Ectodermal cell (in vitro differentiated cells): ENCODE data around the gene SMIM12.

Source experiments
- H3K27ac ChIP-seq: 2 replicates; pipeline ENCODE4 v1.7.0; 2013; ENCODE audit warnings: mild to moderate bottlenecking, low read depth, low read length; ENCODE audit not compliant: insufficient read depth, poor library complexity, severe bottlenecking
- H3K27me3 ChIP-seq: 2 replicates; pipeline ENCODE4 v1.7.0; 2013; ENCODE audit warnings: mild to moderate bottlenecking, low read length; ENCODE audit not compliant: insufficient read depth, control insufficient read depth, poor library complexity, severe bottlenecking
- H3K36me3 ChIP-seq: one replicate; pipeline ENCODE4 v1.7.0; 2013; ENCODE audit warnings: low read length; ENCODE audit not compliant: control insufficient read depth, insufficient read depth
- H3K4me1 ChIP-seq: one replicate; pipeline ENCODE4 v1.7.0; 2013; ENCODE audit warnings: low read length; ENCODE audit not compliant: control insufficient read depth, insufficient read depth
- H3K4me3 ChIP-seq: 2 replicates; pipeline ENCODE4 v1.7.0; 2013; ENCODE audit warnings: low read depth, low read length, control low read depth; ENCODE audit not compliant: insufficient read depth
- H3K9me3 ChIP-seq: 2 replicates; pipeline ENCODE4 v1.7.0; 2013; ENCODE audit warnings: mild to moderate bottlenecking, low read length, moderate library complexity; ENCODE audit not compliant: control insufficient read depth
- WGBS, 2 experiments: methylation state at CpG; one replicate each; pipeline ENCODE4 v1.1.7; 2013; ENCODE audit warnings: missing lambda C conversion rate in 2 of 2; 5-methylcytosine and 5-hydroxymethylcytosine counted together

SMIM12 gene

GRCh38 chr1:34808051-34808810 is 51.3 kb downstream of the SMIM12 start:
- 89 to 90% methylated on average over 9 of the region's 9 CpGs for WGBS, 2 experiments
- no peak overlapping the region for H3K27ac ChIP-seq

DNA sequence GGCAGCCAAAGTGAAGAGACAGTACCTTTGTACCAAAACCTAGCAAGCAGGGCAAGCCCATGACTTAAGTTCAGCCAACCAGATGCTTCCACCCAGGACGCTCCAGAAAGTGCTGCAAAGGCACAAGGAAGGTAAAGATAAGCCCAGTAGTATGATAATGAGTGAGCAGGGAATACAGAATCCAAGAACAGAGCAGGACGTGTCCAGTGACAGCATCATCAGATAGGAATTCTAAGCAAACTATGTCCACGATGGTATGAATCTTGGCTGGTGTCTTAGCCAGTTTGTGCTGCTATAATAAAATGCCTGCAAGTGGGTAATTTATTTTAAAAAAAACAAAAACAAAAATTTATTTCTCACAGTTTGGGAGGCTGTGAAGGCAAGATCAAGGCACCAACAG is 53.2 kb downstream of the SMIM12 start:
- Histone ChIP-seq H3K27me3 (no peaks in the 10 kb centered on the region), H3K27ac (no peak overlapping the region), H3K36me3 (no peaks in the 10 kb centered on the region), H3K4me1 (no peaks in the 10 kb centered on the region), H3K9me3 (no peaks in the 10 kb centered on the region), H3K4me3 (no peak overlapping the region)
- WGBS, 2 experiments: 86 to 89% methylated on average over 3 of the region's 3 CpGs

More at GRCh38 chr1:34808051-34808810, 51.3 kb downstream of the SMIM12 start:
- Histone ChIP-seq H3K4me1 (no peaks in the 10 kb centered on the region), H3K27me3 (no peaks in the 10 kb centered on the region), H3K36me3 (no peaks in the 10 kb centered on the region), H3K4me3 (no peak overlapping the region), H3K9me3 (no peaks in the 10 kb centered on the region)

GRCh38 chr1:34803770-34804169 is 55.8 kb downstream of the SMIM12 start:
- Histone ChIP-seq H3K4me1 (no peaks in the 10 kb centered on the region), H3K27me3 (no peaks in the 10 kb centered on the region), H3K36me3 (no peaks in the 10 kb centered on the region), H3K27ac (no peak overlapping the region), H3K4me3 (no peak overlapping the region), H3K9me3 (no peaks in the 10 kb centered on the region)
- 92 to 95% methylated on average over 3 of the region's 3 CpGs for WGBS, 2 experiments
